Ascending aorta (tissue), 2 donors: Measurements from ENCODE around the gene CRYGN. TPM values are rescaled to one million over a fixed set of nuclear protein-coding genes. Genes with fewer than 3 reads are reported as not detected.

Source experiments
- DNase-seq, 2 donors: peaks; one replicate each; pipeline ENCODE4 v3.0.0-alpha.2; 2019; ENCODE audit warnings: low spot score in 2 of 2
- H3K27ac ChIP-seq, 2 donors: fragments of 200-600 bp; sonication (generic); one replicate each; pipeline ENCODE4 v1.5.1; 2016 to 2017; ENCODE audit warnings: mild to moderate bottlenecking in 1 of 2
- H3K27me3 ChIP-seq: fragments of 200-600 bp; sonication (generic); one replicate; pipeline ENCODE4 v1.5.1; 2017
- H3K36me3 ChIP-seq, 2 donors: fragments of 200-600 bp; sonication (generic); one replicate each; pipeline ENCODE4 v1.5.1; 2016
- H3K4me1 ChIP-seq, 2 donors: fragments of 200-600 bp; sonication (generic); one replicate each; pipeline ENCODE4 v1.5.1; 2016 to 2017; ENCODE audit warnings: mild to moderate bottlenecking in 1 of 2
- H3K4me3 ChIP-seq, 2 donors: fragments of 200-600 bp; sonication (generic); one replicate each; pipeline ENCODE4 v1.5.1; 2016 to 2017; ENCODE audit warnings: mild to moderate bottlenecking in 1 of 2
- H3K9me3 ChIP-seq, 2 donors: fragments of 200-600 bp; sonication (generic); one replicate each; pipeline ENCODE4 v1.5.1; 2016
- intact Hi-C: fragments of 100-400 bp; cut with DNase I; formaldehyde crosslinking; loops from one replicate; pipeline ENCODE4 v1.15.1; 2023
- total RNA-seq: library from RNA; depleted of rRNA; stranded (reverse); fragments of >200 nt; gene quantifications from one replicate; pipeline ENCODE4 v1.1.0, GENCODE V29; 2016
- TF ChIP-seq, protein P1 (sequence below), 3 experiments: fragments of 200-600 bp in 2 of 3; fragments of 450-650 bp in 1 of 3; sonication (generic) in 2 of 3; IDR thresholded peaks; one replicate each; pipeline ENCODE4 v1.5.1; 2016 to 2019; ENCODE audit warnings: antibody characterized with exemption in 3 of 3, mild to moderate bottlenecking in 1 of 3, moderate library complexity in 1 of 3

Gene CRYGN
- total RNA-seq, 1 donor from 2014 or later: not detected

DNA sequence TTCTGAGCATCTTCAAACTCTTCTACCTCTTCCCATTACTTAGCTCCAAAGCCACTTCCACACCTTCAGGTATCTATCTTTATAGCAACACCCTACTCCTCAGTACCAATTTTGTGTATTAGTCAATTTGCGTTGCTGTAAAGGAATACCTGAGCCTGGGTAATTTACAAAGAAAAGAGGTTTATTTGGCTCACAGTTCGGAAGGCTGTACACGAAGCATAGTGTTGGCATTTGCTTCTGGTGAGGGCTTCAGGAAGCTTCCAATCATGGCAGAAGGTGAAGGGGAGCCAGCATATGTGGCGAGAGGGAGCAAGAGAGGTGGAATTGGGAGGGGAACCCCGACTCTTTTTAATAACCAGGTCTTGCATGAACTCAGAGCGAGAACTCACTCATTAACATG is 17.6 kb upstream of the CRYGN start:
- Histone ChIP-seq H3K4me3 (no peak overlapping the region), H3K36me3 (no peaks in the 10 kb centered on the region), H3K9me3 (peaks cover 0 to 4% of the 10 kb centered on the region in 2 donors), H3K4me1 (peaks cover 7 to 22% of the 10 kb centered on the region in 2 donors), H3K27ac (no peak overlapping the region), H3K27me3 (no peaks in the 10 kb centered on the region)
- intact Hi-C loops: loop anchor here (10.0 kb wide), 1 partner anchor 297 kb away; no protein-coding TSS in a partner anchor
- no peak for DNase-seq
- TF ChIP-seq, protein P1, sequence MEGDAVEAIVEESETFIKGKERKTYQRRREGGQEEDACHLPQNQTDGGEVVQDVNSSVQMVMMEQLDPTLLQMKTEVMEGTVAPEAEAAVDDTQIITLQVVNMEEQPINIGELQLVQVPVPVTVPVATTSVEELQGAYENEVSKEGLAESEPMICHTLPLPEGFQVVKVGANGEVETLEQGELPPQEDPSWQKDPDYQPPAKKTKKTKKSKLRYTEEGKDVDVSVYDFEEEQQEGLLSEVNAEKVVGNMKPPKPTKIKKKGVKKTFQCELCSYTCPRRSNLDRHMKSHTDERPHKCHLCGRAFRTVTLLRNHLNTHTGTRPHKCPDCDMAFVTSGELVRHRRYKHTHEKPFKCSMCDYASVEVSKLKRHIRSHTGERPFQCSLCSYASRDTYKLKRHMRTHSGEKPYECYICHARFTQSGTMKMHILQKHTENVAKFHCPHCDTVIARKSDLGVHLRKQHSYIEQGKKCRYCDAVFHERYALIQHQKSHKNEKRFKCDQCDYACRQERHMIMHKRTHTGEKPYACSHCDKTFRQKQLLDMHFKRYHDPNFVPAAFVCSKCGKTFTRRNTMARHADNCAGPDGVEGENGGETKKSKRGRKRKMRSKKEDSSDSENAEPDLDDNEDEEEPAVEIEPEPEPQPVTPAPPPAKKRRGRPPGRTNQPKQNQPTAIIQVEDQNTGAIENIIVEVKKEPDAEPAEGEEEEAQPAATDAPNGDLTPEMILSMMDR (IDR thresholded peaks at IDR 0.05): no peak

DNA sequence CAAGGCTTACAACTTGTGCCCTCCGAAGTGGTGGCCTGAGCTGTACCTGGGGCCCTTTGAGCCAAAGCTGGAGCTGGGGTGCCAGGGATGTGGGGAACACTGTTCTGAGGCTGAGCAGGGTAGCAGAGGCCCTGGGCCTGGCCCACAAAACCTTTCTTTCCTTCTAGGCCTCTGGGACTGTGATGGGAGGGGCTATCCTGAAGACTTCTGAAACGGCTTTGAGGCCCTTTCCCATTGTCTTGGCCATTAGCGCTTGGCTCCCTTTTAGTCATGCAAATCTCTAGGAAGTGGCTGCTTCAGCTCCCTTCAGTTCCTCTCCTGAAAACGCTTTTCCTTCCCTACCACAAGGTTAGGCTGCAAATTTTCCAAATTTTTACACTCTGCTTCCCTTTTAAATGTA is 16.8 kb upstream of the CRYGN start:
- Histone ChIP-seq H3K4me1 (peaks cover 7 to 22% of the 10 kb centered on the region in 2 donors), H3K27me3 (no peaks in the 10 kb centered on the region), H3K36me3 (no peaks in the 10 kb centered on the region), H3K27ac (no peak overlapping the region), H3K9me3 (no peaks in the 10 kb centered on the region), H3K4me3 (no peak overlapping the region)
- intact Hi-C loops: loop anchor here (10.0 kb wide), 1 partner anchor 298 kb away; no protein-coding TSS in a partner anchor
- no peak for DNase-seq
- TF ChIP-seq, protein P1 (IDR thresholded peaks at IDR 0.05): no peak

DNA sequence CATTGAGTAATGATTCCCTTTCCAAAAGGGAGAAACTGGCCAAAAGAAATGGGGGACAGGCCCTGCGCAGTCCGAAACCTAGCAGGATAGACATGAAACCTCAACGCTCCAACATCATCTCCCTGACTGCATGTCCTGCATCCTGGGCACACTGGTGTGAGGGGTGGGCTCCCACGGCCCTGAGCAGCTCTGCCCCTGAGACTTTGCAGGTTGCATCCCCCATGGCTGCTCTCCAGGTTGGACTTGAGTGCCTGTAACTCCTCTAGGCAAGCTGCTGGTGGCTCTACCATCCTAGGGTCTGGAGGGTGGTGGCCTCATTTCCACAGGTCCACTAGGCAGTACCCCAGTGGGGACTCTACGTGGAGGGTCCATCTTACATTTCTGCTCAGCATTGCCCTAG is 16.3 kb upstream of the CRYGN start:
- Histone ChIP-seq H3K4me1 (peaks cover 7 to 17% of the 10 kb centered on the region in 2 donors), H3K9me3 (no peaks in the 10 kb centered on the region), H3K4me3 (no peak overlapping the region), H3K36me3 (no peaks in the 10 kb centered on the region), H3K27ac (no peak overlapping the region), H3K27me3 (no peaks in the 10 kb centered on the region)
- DNase-seq: no peak
- TF ChIP-seq, protein P1 (IDR thresholded peaks at IDR 0.05): no peak
- intact Hi-C loops: loop anchor here (10.0 kb wide), 1 partner anchor 299 kb away; no protein-coding TSS in a partner anchor

DNA sequence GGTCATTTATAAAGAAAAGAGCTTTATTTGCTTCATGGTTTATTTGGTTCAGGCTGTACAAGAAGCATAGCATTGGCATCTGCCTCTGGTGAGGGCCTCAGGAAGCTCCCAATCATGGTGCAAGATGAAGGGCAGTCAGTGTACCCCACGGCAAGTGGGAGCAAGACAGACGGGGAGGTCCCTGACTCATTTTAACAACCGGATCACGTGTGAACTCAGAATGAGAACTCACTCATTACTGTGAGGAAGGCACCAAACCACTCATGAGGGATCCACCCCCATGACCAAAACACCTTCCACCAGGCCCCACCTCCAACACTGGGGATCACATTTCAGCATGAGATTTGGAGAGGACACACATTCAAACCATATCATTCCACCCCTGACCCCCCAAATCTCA is 15.7 kb upstream of the CRYGN start:
- peaks cover 4 to 12% of the 10 kb centered on the region in 2 donors for H3K4me1 ChIP-seq
- H3K9me3 ChIP-seq: no peaks in the 10 kb centered on the region
- H3K36me3 ChIP-seq: no peaks in the 10 kb centered on the region
- TF ChIP-seq, protein P1 (IDR thresholded peaks at IDR 0.05): no peak
- no peak for DNase-seq
- H3K27me3 ChIP-seq: no peaks in the 10 kb centered on the region
- intact Hi-C loops: loop anchor here (10.0 kb wide), 1 partner anchor 299 kb away; no protein-coding TSS in a partner anchor
- no peak overlapping the region for H3K4me3 ChIP-seq
- no peak overlapping the region for H3K27ac ChIP-seq

DNA sequence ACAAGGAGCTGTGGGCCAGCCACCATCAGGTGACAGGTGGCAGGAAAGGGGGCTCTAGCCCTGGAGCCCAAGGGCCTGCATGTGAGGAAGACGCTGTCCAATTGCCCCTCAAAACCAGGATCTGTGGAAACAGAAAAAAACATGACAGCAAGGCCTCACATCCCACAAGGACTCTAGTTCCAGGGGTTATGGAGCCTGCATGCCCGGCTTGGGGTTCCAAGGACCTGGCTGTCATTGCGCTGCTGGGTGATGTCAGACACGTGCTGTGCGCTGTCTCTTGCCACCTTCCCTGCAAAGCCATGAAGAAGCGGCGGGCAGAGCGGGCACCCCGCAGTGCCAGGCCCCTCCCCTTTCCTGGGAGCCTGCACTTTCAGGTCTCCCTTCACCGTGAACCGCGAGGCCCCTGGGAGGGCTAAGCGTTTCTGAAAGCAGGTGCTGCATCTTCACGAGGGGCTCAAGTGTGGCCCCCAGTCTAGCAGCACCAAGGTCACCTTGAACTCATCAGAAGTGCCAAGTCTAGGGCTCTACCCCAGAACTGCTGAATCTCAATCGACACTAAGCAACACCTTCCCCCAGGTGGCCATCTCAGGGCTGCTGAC is 15.1 kb upstream of the CRYGN start:
- TF ChIP-seq, protein P1 (IDR thresholded peaks at IDR 0.05): no peak
- DNase-seq: no peak
- Histone ChIP-seq H3K4me3 (no peak overlapping the region), H3K4me1 (peaks cover 4 to 8% of the 10 kb centered on the region in 2 donors), H3K27ac (no peak overlapping the region), H3K36me3 (no peaks in the 10 kb centered on the region), H3K9me3 (no peaks in the 10 kb centered on the region), H3K27me3 (no peaks in the 10 kb centered on the region)
- intact Hi-C loops: loop anchor here (10.0 kb wide), 1 partner anchor 300 kb away; no protein-coding TSS in a partner anchor
